GM20000 (cell line): ENCODE data around the gene LIF.
"Not testable (repeated sequence)": the region's sequence is repeated elsewhere in the genome, so short reads cannot be mapped to it uniquely, and the experiment has no call there.

Experiments
- DNase-seq: peaks from one replicate; pipeline ENCODE4 v3.0.0; 2012; ENCODE audit warnings: low spot score
- CTCF ChIP-seq: IDR thresholded peaks from 2 replicates; pipeline ENCODE4 v1.5.1; 2012; ENCODE audit warnings: mild to moderate bottlenecking, control low read depth; ENCODE audit errors: extremely low read depth, missing control alignments

LIF gene

DNA sequence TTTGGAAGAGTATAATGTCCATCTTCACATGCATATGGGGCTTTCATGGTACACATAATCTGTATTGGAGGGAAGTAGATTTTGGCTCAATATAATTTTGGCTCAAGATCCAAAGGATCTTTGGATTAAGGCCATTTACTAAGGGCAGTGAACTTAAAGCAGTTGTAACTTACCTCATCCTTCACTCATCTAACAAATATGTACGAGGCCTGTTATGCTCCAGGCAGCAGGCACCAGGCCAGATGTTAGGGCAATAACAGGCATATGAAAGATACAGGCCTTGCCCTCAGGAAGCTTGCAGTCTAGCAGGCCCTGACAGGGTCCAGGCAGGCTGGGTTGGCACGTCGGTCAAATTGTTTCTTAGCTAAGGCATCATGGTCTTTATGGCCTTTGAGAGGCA, 44.6 kb downstream of the LIF start:
- no peak for TF ChIP-seq CTCF
- no peak for DNase-seq

GRCh38 chr22:30200905-30201304, 45.7 kb downstream of the LIF start:
- DNase-seq, result not testable (repeated sequence)

GRCh38 chr22:30198921-30199320, 47.6 kb downstream of the LIF start:
- no peak for DNase-seq
- TF ChIP-seq CTCF, result no peak

- no peak for TF ChIP-seq CTCF
- DNase-seq, result no peak
These were observed 48.3 kb downstream of the LIF start for GRCh38 chr22:30198152-30198825.

GRCh38 chr22:30197389-30197788, 49.2 kb downstream of the LIF start:
- no peak for DNase-seq
- no peak for TF ChIP-seq CTCF

DNA sequence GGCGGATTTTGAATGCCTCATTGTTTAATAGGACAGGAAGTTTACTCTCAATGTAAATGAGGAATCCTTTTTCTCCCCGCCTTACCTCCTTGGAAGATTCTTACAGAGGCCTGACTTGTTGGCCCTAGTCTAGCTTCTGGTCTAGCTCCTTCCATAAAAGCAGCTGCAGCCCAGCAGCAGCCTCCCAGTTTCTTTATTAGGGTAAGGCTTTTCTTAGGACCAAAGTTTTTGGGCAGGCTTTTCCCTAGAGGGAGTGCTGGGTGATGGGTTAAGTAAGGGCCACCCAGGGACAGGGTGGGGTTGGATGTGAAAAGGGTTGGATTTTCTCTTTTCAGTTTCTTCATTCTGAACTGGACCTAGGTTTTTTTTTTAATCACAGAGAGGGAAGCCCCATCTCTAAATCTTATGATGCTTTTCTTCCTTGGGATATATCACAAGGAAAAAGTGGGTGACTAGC, 49.7 kb downstream of the LIF start:
- TF ChIP-seq CTCF, result no peak
- no peak for DNase-seq

GRCh38 chr22:30196141-30196879, 50.2 kb downstream of the LIF start:
- peak; percentile 64 for DNase-seq
- no peak for TF ChIP-seq CTCF
